HepG2 (cell line): Measurements from ENCODE around the gene MAP3K4. TPM values are rescaled to one million over a fixed set of nuclear protein-coding genes. Genes with fewer than 3 reads are reported as not detected.

Experiments
- ATAC-seq: fragments of 200-7000 bp; cut with Tn5 transposase; 3 replicates; pipeline ENCODE4 v1.9.1; 2020; ENCODE audit warnings: mild to moderate bottlenecking, moderate library complexity
- BruUV-seq: library from RNA; stranded (reverse); fragments of 400-500 nt; replicated peaks from 2 replicates; lab custom pipeline; 2021; lab: Mats Ljungman, UMichigan
- CTCF ChIA-PET: fragments of 300-600 bp; formaldehyde crosslinking; extraction: SDS; loops from one replicate; lab custom pipeline; 2021; ENCODE audit warnings: low total read pairs, inconsistent platforms, low intra/inter-chr PET ratio; lab: Yijun Ruan, JAX
- POLR2A ChIA-PET: fragments of 350-600 bp; sonication (Branson Sonifier 250); formaldehyde crosslinking; loops from one replicate; lab custom pipeline; 2020; ENCODE audit warnings: antibody characterized with exemption, inconsistent platforms; lab: Yijun Ruan, JAX
- DNase-seq: peaks from one replicate; pipeline ENCODE4 v3.0.0-alpha.2; 2015; ENCODE audit warnings: low spot score
- FAIRE-seq: peaks from 3 replicates; lab custom pipeline; 2011; peaks lifted over from hg19 to GRCh38; lab: Jason Lieb, UNC
- H2AFZ ChIP-seq: one replicate; pipeline ENCODE4 v1.6.1; 2011; ENCODE audit warnings: low read length, inconsistent platforms
- H3K27ac ChIP-seq: fragments of 300-600 bp; 3 replicates; pipeline ENCODE4 v1.8.0; 2011; ENCODE audit warnings: mixed run types, mild to moderate bottlenecking, mixed read lengths, low read length, inconsistent platforms; ENCODE audit not compliant: insufficient read depth; ENCODE audit errors: extremely low read length
- H3K27me3 ChIP-seq, 2 experiments: fragments of 200-600 bp in 1 of 2; 2 replicates in 1 of 2; 3 replicates in 1 of 2; pipeline versions ENCODE4 v1.6.0 to v1.8.0; 2011; ENCODE audit warnings: low read length in 2 of 2, mild to moderate bottlenecking in 2 of 2, moderate library complexity in 2 of 2, inconsistent platforms in 1 of 2; ENCODE audit not compliant: insufficient read depth in 2 of 2, control insufficient read depth in 1 of 2
- H3K36me3 ChIP-seq, 2 experiments: fragments of 200-600 bp in 1 of 2; replicated peaks in 1 of 2; 2 replicates in 1 of 2; 3 replicates in 1 of 2; pipeline versions ENCODE4 v1.5.1 to v1.8.0; 2011; ENCODE audit warnings: low read length in 2 of 2, inconsistent platforms in 1 of 2; ENCODE audit not compliant: insufficient read depth in 2 of 2, control insufficient read depth in 1 of 2
- H3K4me1 ChIP-seq: 2 replicates; pipeline ENCODE4 v1.5.1; 2012; ENCODE audit warnings: low read length, inconsistent platforms; ENCODE audit not compliant: insufficient read depth
- H3K4me2 ChIP-seq: 2 replicates; pipeline ENCODE4 v1.6.0; 2011; ENCODE audit warnings: low read depth, low read length, inconsistent platforms
- H3K4me3 ChIP-seq, 3 experiments: fragments of 200-600 bp in 1 of 3; sonication (generic), shearing (Covaris generic) in 1 of 3; replicated peaks in 1 of 3; 2 replicates each; pipeline ENCODE4 v1.5.1; 2011 to 2016; ENCODE audit warnings: low read length in 3 of 3, inconsistent platforms in 2 of 3, low read depth in 2 of 3, mild to moderate bottlenecking in 2 of 3, control low read depth in 1 of 3, mixed read lengths in 1 of 3; ENCODE audit not compliant: insufficient read depth in 1 of 3
- H3K79me2 ChIP-seq: one replicate; pipeline ENCODE4 v1.6.1; 2011; ENCODE audit warnings: low read length, inconsistent platforms; ENCODE audit not compliant: insufficient read depth
- H3K9ac ChIP-seq: 2 replicates; pipeline ENCODE4 v1.6.0; 2011; ENCODE audit warnings: mild to moderate bottlenecking, low read depth, low read length, inconsistent platforms; ENCODE audit not compliant: insufficient read depth
- H3K9me3 ChIP-seq: 2 replicates; pipeline ENCODE4 v1.5.1; 2012; ENCODE audit warnings: mild to moderate bottlenecking, low read length
- H4K20me1 ChIP-seq: 2 replicates; pipeline ENCODE4 v1.6.0; 2011; ENCODE audit warnings: inconsistent platforms, mild to moderate bottlenecking, low read length, moderate library complexity; ENCODE audit not compliant: insufficient read depth
- CBFB ChIP-seq: sonication (generic); formaldehyde crosslinking; IDR thresholded peaks from 2 replicates; pipeline ENCODE4 v1.4.0; 2020; ENCODE audit warnings: missing genetic modification reagents
- CSRNP2 ChIP-seq: sonication (generic); formaldehyde crosslinking; conservative IDR thresholded peaks from 2 replicates; pipeline ENCODE4 v1.8.0; 2022; ENCODE audit warnings: low read depth, missing genetic modification reagents
- GLI4 ChIP-seq: sonication (generic); formaldehyde crosslinking; IDR thresholded peaks from 2 replicates; pipeline ENCODE4 v1.5.1; 2020; ENCODE audit warnings: missing genetic modification reagents, mild to moderate bottlenecking, moderate library complexity, borderline replicate concordance
- MAFK ChIP-seq, 2 experiments: IDR thresholded peaks in 1 of 2; conservative IDR thresholded peaks in 1 of 2; 2 replicates each; pipeline ENCODE4 v1.6.1; 2011; ENCODE audit warnings: improper control_type of control experiment in 2 of 2, low read length in 2 of 2
- RERE ChIP-seq: IDR thresholded peaks from 2 replicates; pipeline ENCODE4 v1.6.1; 2016; ENCODE audit warnings: low read depth, missing genetic modification reagents, missing compliant biosample characterization
- RFX5 ChIP-seq: IDR thresholded peaks from 2 replicates; pipeline ENCODE4 v1.6.1; 2011; ENCODE audit warnings: low read depth, low read length, improper control_type of control experiment
- RFXANK ChIP-seq: IDR thresholded peaks from 2 replicates; pipeline ENCODE4 v1.6.1; 2016
- THAP11 ChIP-seq: IDR thresholded peaks from 2 replicates; pipeline ENCODE4 v1.6.1; 2016; ENCODE audit warnings: missing biosample characterization, missing genetic modification reagents
- ZNF382 ChIP-seq: sonication (generic); formaldehyde crosslinking; IDR thresholded peaks from 2 replicates; pipeline ENCODE4 v1.5.0; 2020; ENCODE audit warnings: missing genetic modification reagents, mild to moderate bottlenecking, borderline replicate concordance
- ZNF772 ChIP-seq: sonication (generic); formaldehyde crosslinking; IDR thresholded peaks from 2 replicates; pipeline ENCODE4 v1.5.0; 2020; ENCODE audit warnings: mild to moderate bottlenecking, missing genetic modification reagents
- ZNF788 ChIP-seq: sonication (generic); formaldehyde crosslinking; IDR thresholded peaks from 2 replicates; pipeline ENCODE4 v1.5.0; 2020; ENCODE audit warnings: mild to moderate bottlenecking, missing genetic modification reagents, borderline replicate concordance
- WGBS: methylation state at CpG from one replicate; pipeline ENCODE4 v1.1.6; 2017; ENCODE audit warnings: low lambda C conversion rate; 5-methylcytosine and 5-hydroxymethylcytosine counted together
- in situ Hi-C: cut with HindIII; loops from 2 replicates; pipeline ENCODE4 v1.10.0; 2017; ENCODE audit warnings: low pct_unique_long_range_greater_than_20kb; ENCODE audit not compliant: extremely low pct_ligation_motif_present
- intact Hi-C: fragments of 100-400 bp; cut with micrococcal nuclease; formaldehyde crosslinking; loops from one replicate; pipeline ENCODE4 v1.10.0; 2022; ENCODE audit not compliant: unreplicated experiment
- polyA plus RNA-seq, 8 experiments: library from polyadenylated mRNA; depleted of rRNA in 3 of 8; stranded (reverse) in 7 of 8; unstranded in 1 of 8; fragments of >200 nt; fragmentation: Illumina TruSeq in 4 of 8; extraction: Trizol in 4 of 8; gene quantifications; 2 replicates each; pipeline versions ENCODE4 v1.2.1 to v1.2.3, GENCODE V29; 2011 to 2016; ENCODE audit warnings: low read depth in 4 of 8, missing spikeins in 1 of 8, mixed read lengths in 1 of 8; ENCODE audit not compliant: insufficient read depth in 1 of 8
- total RNA-seq, 5 experiments: library from RNA; depleted of rRNA; stranded (reverse); fragments of >200 nt; fragmentation: Illumina TruSeq; extraction: Trizol; gene quantifications; 2 replicates each; pipeline ENCODE4 v1.2.3, GENCODE V29; 2016; ENCODE audit warnings: low read depth in 1 of 5

The MAP3K4 gene
- total and polyA plus RNA-seq, 2 of the 13 experiments (the other 11 are each of a cell fraction or from before 2014, with no cell fraction given): 12.9 to 33.6 TPM

DNA sequence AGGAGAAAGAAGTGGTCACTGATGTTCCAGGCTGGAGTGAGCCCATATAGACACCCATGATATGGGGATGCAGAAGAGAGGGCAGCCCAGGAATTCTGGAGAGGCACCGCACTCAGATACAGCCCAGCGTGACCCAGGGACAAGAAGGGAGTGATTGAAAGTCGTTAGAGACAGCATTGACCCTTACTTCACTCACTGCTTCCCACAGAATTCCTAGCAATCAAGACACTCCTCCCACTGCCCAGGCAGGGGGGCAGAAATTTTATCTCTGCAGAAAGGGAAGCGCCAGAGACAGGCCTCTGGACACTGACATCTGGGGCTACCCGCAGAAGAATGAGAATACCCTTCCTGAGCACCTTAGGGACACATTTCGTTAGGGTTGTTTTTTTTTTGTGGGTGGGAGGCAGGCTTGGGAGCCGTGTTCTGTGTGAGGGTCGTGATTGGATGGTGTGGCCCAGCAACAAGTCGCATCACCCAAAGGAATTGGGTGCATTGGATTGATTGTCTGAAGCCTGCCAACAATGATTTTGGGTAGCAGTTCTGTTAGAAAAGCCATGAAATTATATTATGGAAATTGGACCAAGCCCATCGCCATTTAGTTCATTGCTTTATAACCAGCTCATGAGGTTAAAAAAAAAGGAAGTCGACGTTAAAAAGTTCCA, 45.9 kb upstream of the MAP3K4 start:
- no peaks in the 10 kb centered on the region for H4K20me1 ChIP-seq
- ATAC-seq (no peak), DNase-seq (no peak), FAIRE-seq (no peak)
- no TSS peak for BruUV-seq
- H2AFZ ChIP-seq: no peak overlapping the region
- intact Hi-C loops: no loop called here
- no peak overlapping the region for H3K9ac ChIP-seq
- no peaks in the 10 kb centered on the region for H3K79me2 ChIP-seq
- POLR2A ChIA-PET: no interaction called here
- in situ Hi-C loops: no loop called here
- WGBS: 36% methylated on average over 12 of the region's 12 CpGs
- no peak overlapping the region for H3K4me3 ChIP-seq
- no peak overlapping the region for H3K4me2 ChIP-seq
- H3K9me3 ChIP-seq: no peaks in the 10 kb centered on the region
- TF ChIP-seq RFXANK (CRISPR knock-in tag) (peak; percentile 57; the same call in 1 of the 2 replicates), THAP11 (CRISPR knock-in tag) (no peak), RFX5 (peak; percentile 92)
- CTCF ChIA-PET: no interaction called here
- no peak overlapping the region for H3K27ac ChIP-seq
- H3K4me1 ChIP-seq: no peaks in the 10 kb centered on the region
- H3K36me3 ChIP-seq: no peaks in the 10 kb centered on the region
- H3K27me3 ChIP-seq: no peaks in the 10 kb centered on the region; a peak in 1 of 5 replicates

DNA sequence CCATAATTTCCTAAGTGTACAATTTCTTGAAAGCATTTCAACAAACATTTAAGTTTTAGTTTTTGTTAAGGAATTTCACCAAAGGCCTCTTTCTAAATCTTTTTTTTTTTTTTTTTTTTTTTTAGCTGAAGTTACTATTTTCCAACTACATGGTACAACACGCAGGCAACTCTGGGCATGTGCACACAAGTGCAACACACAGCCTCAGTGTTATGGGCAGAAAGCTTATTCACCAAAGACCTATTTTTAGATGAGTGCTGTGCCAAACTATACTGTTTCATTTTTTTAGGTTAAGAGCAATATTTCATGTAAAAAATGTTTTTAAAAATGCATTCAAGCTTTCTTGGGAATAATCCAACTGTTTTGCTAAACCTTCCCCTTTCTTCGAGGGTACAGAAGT, 42.0 kb upstream of the MAP3K4 start:
- DNase-seq (no peak), FAIRE-seq (no peak), ATAC-seq (no peak)
- Histone ChIP-seq H3K4me3 (no peak overlapping the region), H4K20me1 (no peaks in the 10 kb centered on the region), H3K9me3 (no peaks in the 10 kb centered on the region), H3K36me3 (no peaks in the 10 kb centered on the region), H2AFZ (no peak overlapping the region), H3K27me3 (peaks cover 0 to 8% of the 10 kb centered on the region in 2 experiments; a peak in 3 of 5 replicates), H3K27ac (no peak overlapping the region), H3K4me1 (no peaks in the 10 kb centered on the region), H3K79me2 (no peaks in the 10 kb centered on the region), H3K9ac (no peak overlapping the region), H3K4me2 (no peak overlapping the region)
- no peak for TF ChIP-seq ZNF382 (CRISPR knock-in tag)
- no peak for TF ChIP-seq MAFK (conservative IDR thresholded peaks at IDR 0.05 in 1 of 2, IDR thresholded peaks at IDR 0.05 in 1 of 2; ENCODE audit: low read length in 2 of 2)
- TF ChIP-seq CBFB (CRISPR knock-in tag): no peak
- no peak for TF ChIP-seq ZNF788 (CRISPR knock-in tag)
- TF ChIP-seq RERE (CRISPR knock-in tag): no peak
- no peak for TF ChIP-seq ZNF772 (CRISPR knock-in tag)
- TF ChIP-seq GLI4 (CRISPR knock-in tag): no peak
- TF ChIP-seq CSRNP2 (CRISPR knock-in tag): no peak
- in situ Hi-C loops (no loop called here), intact Hi-C loops (no loop called here)
- POLR2A ChIA-PET: no interaction called here
- WGBS: 11% methylated on average over 2 of the region's 2 CpGs
- CTCF ChIA-PET: no interaction called here
- no TSS peak for BruUV-seq
